GM10266 (cell line): ENCODE results near the gene PDE6B.

Source experiments
- DNase-seq: peaks from one replicate; pipeline ENCODE4 v3.0.0; 2012; ENCODE audit errors: extremely low spot score
- CTCF ChIP-seq: IDR thresholded peaks from 2 replicates; pipeline ENCODE4 v1.5.1; 2012; ENCODE audit warnings: mild to moderate bottlenecking, low read depth; ENCODE audit not compliant: control insufficient read depth, insufficient read depth; ENCODE audit errors: missing control alignments

The PDE6B gene

GRCh38 chr4:712916-713632, 87.7 kb downstream of the PDE6B start:
- TF ChIP-seq CTCF: no peak
- no peak for DNase-seq

GRCh38 chr4:714087-714486, 88.7 kb downstream of the PDE6B start:
- no peak for TF ChIP-seq CTCF
- DNase-seq: no peak

- TF ChIP-seq CTCF: no peak
- no peak for DNase-seq
Observed at GRCh38 chr4:717601-718320, 92.4 kb downstream of the PDE6B start.

- DNase-seq: no peak
- TF ChIP-seq CTCF: no peak
Observed at GRCh38 chr4:718460-718859, 93.1 kb downstream of the PDE6B start.
